A673 (cell line): ENCODE results near the gene FAM217A. TPM values are rescaled to one million over a fixed set of nuclear protein-coding genes. Genes with fewer than 3 reads are reported as not detected.

Experiments
- Bru-seq: library from RNA; stranded (reverse); fragments of 400-500 nt; gene quantifications from one replicate; lab custom pipeline; 2021; lab: Mats Ljungman, UMichigan
- BruChase-seq, 2 experiments: library from RNA; stranded (reverse); fragments of 400-500 nt; gene quantifications; one replicate each; lab custom pipeline; 2021; lab: Mats Ljungman, UMichigan
- BruUV-seq: library from RNA; stranded (reverse); fragments of 400-500 nt; replicated peaks from 2 replicates; lab custom pipeline; 2021; lab: Mats Ljungman, UMichigan
- CTCF ChIA-PET: fragments of 300-600 bp; sonication (Branson Sonifier 250); formaldehyde crosslinking; loops from one replicate; lab custom pipeline; 2022; ENCODE audit warnings: antibody characterized with exemption; lab: Charles Lee
- POLR2A ChIA-PET: fragments of 300-600 bp; sonication (Branson Sonifier 250); formaldehyde crosslinking; loops from one replicate; lab custom pipeline; 2022; ENCODE audit warnings: antibody characterized with exemption; ENCODE audit not compliant: low non-redundant PET; lab: Charles Lee
- DNase-seq: peaks from one replicate; pipeline ENCODE4 v3.0.0-alpha.2; 2015; ENCODE audit warnings: low spot score
- H3K27ac ChIP-seq: fragments of 200-600 bp; sonication (generic); 2 replicates; pipeline ENCODE4 v1.5.1; 2016; ENCODE audit warnings: mixed run types, low read depth, mild to moderate bottlenecking, mixed read lengths, antibody characterized with exemption, low read length; ENCODE audit not compliant: poor library complexity, severe bottlenecking
- H3K27me3 ChIP-seq: fragments of 200-600 bp; sonication (generic); replicated peaks from 2 replicates; pipeline ENCODE4 v1.6.1; 2017; ENCODE audit warnings: mixed run types, low read depth, mild to moderate bottlenecking, mixed read lengths, antibody characterized with exemption, low read length; ENCODE audit not compliant: insufficient read depth, poor library complexity
- H3K36me3 ChIP-seq: fragments of 200-600 bp; sonication (generic); 2 replicates; pipeline ENCODE4 v1.6.1; 2016; ENCODE audit warnings: mixed run types, mild to moderate bottlenecking, mixed read lengths, antibody characterized with exemption, low read length; ENCODE audit not compliant: insufficient read depth, poor library complexity, severe bottlenecking
- H3K4me1 ChIP-seq: fragments of 200-600 bp; sonication (generic); 2 replicates; pipeline ENCODE4 v1.6.1; 2017; ENCODE audit warnings: mixed run types, mild to moderate bottlenecking, mixed read lengths, antibody characterized with exemption, low read length; ENCODE audit not compliant: insufficient read depth, poor library complexity, severe bottlenecking
- H3K4me3 ChIP-seq: fragments of 200-600 bp; sonication (generic); 2 replicates; pipeline ENCODE4 v1.5.1; 2016; ENCODE audit warnings: low read depth, mixed run types, mild to moderate bottlenecking, mixed read lengths, low read length; ENCODE audit not compliant: poor library complexity, severe bottlenecking
- H3K9me3 ChIP-seq: fragments of 200-600 bp; sonication (generic); 2 replicates; pipeline ENCODE4 v1.6.1; 2016; ENCODE audit warnings: mixed run types, low read depth, mild to moderate bottlenecking, mixed read lengths, antibody characterized with exemption, low read length; ENCODE audit not compliant: poor library complexity, severe bottlenecking
- EZH2 ChIP-seq: fragments of 200-600 bp; sonication (generic); IDR thresholded peaks from 2 replicates; pipeline ENCODE4 v1.6.1; 2017; ENCODE audit warnings: borderline replicate concordance, low read depth, mild to moderate bottlenecking, mixed read lengths, antibody characterized with exemption, low read length; ENCODE audit not compliant: poor library complexity, severe bottlenecking
- intact Hi-C: fragments of 100-400 bp; cut with micrococcal nuclease; formaldehyde crosslinking; loops from one replicate; pipeline ENCODE4 v1.10.0; 2022; ENCODE audit not compliant: unreplicated experiment
- long read RNA-seq: library from polyadenylated mRNA; stranded (forward); transcript quantifications from one replicate; pipeline ENCODE4 v2.0.0, GENCODE V29; 2022
- total RNA-seq: library from RNA; stranded (reverse); gene quantifications from 2 replicates; pipeline ENCODE4 v1.2.3, GENCODE V29; 2021
- TF ChIP-seq, protein P1 (sequence below): fragments of 300-800, 200-600 bp; sonication (generic); conservative IDR thresholded peaks from 2 replicates; pipeline ENCODE4 v1.5.1; 2017; ENCODE audit warnings: low read depth, mild to moderate bottlenecking, antibody characterized with exemption, low read length, moderate library complexity, mixed read lengths

The FAM217A gene, protein sequence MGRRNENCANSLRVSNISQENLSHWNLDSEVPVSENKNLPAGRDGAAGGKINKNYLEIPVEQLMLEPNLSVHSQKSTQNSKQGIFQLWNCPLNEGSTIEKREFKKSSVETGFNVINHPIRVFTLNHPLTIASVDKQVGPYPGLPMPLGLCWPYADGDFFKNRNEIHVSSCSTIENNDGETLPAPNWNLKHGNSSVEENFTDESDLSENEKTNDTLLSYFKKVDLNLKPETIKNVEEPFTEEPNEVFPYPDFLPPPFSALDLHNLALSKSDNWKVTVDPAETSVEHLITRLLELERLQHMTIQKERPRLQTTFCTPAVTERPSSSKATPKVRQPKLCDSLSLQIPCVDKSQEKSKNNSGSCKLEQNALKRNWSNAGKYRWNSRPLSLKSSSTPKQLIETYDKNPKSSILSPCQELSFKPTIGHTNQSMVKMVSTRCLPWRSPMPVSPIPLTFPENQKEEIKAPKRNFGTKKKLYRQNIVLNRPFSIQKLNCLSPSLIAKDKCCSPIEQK
- not detected in 2 replicates for total RNA-seq
- not detected for Bru-seq, nascent RNA
- BruChase-seq, experiment 1, labeled RNA remaining after a 2-hour chase = not detected
- BruChase-seq, experiment 2, labeled RNA remaining after a 6-hour chase = not detected
- long read RNA-seq, partial matches to known transcripts = 0 of 1 reads
- long read RNA-seq, other reads (novel, unspliced or antisense) = 1 of 1 reads

DNA sequence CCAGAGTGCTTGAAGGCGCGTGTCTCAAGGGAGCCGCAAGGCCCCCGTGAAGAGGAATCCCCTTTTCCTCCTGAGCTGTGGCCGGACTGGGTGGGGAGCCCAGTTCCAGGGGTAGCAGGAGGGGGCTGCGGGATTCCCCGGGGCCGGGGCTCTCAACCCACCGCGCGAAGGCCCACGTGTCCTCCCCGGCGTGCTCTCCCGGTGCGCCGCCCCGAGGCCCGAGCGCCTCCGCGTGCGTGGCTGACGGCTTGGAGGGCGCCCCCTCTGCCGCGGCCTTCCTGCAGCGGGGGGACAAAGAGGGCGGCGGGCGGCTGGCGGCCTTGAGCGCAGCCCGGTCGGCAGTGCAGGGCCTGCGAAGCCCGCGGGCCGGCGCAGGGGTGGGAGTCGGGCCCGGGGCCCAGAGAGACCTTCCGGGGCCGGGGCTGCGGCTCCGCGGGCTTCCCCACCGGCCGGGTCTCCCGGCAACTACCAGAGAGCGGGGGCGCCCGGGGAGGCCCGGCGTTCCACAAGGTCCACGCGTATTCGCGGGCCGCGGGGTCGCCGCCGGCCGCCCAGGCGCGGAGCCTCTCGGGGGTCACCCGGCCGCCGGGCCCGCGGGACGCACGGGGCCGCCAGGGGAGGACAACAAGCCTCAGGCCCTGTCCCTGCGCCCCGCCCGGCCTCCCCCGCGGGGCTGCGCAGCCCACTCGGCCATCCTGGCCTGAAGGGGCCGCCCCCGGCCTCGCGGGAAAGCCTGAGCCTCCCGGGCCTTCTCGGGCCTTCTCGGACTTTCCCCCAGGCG lies at the start of gene FAM217A:
Gene FAM217A, minus strand, starts transcription at position 447 of the 781 bp plus-strand sequence. CDS start 1,723 bp downstream, outside the sequence.
- Histone ChIP-seq H3K27ac (no peak within 1 kb of the TSS), H3K4me1 (no peaks in the 10 kb centered on the region), H3K9me3 (no peaks in the 10 kb centered on the region), H3K4me3 (no peak within 1 kb of the TSS), H3K36me3 (no peaks in the 10 kb centered on the region), H3K27me3 (no peaks in the 10 kb centered on the region)
- CTCF ChIA-PET = no interaction called here
- intact Hi-C loops = no loop called here
- no TSS peak for BruUV-seq
- POLR2A ChIA-PET = no interaction called here
- no peak for TF ChIP-seq EZH2
- TF ChIP-seq, protein P1, sequence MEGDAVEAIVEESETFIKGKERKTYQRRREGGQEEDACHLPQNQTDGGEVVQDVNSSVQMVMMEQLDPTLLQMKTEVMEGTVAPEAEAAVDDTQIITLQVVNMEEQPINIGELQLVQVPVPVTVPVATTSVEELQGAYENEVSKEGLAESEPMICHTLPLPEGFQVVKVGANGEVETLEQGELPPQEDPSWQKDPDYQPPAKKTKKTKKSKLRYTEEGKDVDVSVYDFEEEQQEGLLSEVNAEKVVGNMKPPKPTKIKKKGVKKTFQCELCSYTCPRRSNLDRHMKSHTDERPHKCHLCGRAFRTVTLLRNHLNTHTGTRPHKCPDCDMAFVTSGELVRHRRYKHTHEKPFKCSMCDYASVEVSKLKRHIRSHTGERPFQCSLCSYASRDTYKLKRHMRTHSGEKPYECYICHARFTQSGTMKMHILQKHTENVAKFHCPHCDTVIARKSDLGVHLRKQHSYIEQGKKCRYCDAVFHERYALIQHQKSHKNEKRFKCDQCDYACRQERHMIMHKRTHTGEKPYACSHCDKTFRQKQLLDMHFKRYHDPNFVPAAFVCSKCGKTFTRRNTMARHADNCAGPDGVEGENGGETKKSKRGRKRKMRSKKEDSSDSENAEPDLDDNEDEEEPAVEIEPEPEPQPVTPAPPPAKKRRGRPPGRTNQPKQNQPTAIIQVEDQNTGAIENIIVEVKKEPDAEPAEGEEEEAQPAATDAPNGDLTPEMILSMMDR = no peak
- no peak for DNase-seq

DNA sequence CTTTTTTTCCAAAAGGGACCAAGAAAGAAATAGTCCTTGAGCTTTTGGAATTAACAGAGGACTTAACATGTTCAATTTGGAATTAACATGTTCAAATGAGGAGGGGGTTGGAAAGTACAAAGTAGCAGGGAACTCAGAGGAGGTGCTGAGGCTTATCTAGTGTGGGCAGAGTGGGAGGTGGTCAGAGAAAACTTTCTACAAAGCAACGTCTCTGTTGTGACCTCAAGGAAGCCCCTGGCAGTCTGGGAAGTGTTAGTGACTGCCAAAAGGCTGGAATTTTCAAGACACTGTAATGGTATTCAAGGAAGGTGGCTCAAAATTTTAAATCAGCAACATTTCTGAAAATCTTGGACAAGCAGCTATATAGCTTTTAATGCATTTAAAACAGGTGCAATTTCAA lies 49.1 kb upstream of the FAM217A start:
- TF ChIP-seq EZH2 = no peak
- TF ChIP-seq, protein P1 = no peak
- BruUV-seq = no TSS peak
- no peak for DNase-seq
- peaks cover 24% of the 10 kb centered on the region for H3K36me3 ChIP-seq
- POLR2A ChIA-PET = no interaction called here
- no peaks in the 10 kb centered on the region for H3K27me3 ChIP-seq
- H3K27ac ChIP-seq = no peak overlapping the region
- no peak overlapping the region for H3K4me3 ChIP-seq
- H3K4me1 ChIP-seq = no peaks in the 10 kb centered on the region
- intact Hi-C loops = no loop called here
- CTCF ChIA-PET = no interaction called here
- H3K9me3 ChIP-seq = no peaks in the 10 kb centered on the region
